Left ventricle myocardium inferior (tissue), 1 donor: ENCODE results near the gene SVOPL. TPM values are rescaled to one million over a fixed set of nuclear protein-coding genes. Genes with fewer than 3 reads are reported as not detected.

Experiments
- DNase-seq: peaks from one replicate; pipeline ENCODE4 v3.0.0-alpha.2; 2020
- H3K27ac ChIP-seq: fragments of 200-600 bp; replicated peaks from 2 replicates; pipeline ENCODE4 v1.8.0; 2021
- H3K27me3 ChIP-seq: fragments of 200-600 bp; 2 replicates; pipeline ENCODE4 v1.8.0; 2021; ENCODE audit warnings: low read depth
- H3K36me3 ChIP-seq: fragments of 200-600 bp; 2 replicates; pipeline ENCODE4 v1.8.0; 2021
- H3K4me1 ChIP-seq: fragments of 200-600 bp; 2 replicates; pipeline ENCODE4 v1.8.0; 2021
- H3K4me3 ChIP-seq: fragments of 200-600 bp; 2 replicates; pipeline ENCODE4 v1.8.0; 2021; ENCODE audit warnings: mild to moderate bottlenecking, moderate library complexity
- H3K9me3 ChIP-seq: fragments of 200-600 bp; replicated peaks from 2 replicates; pipeline ENCODE4 v1.8.0; 2021
- CTCF ChIP-seq: fragments of 200-600 bp; IDR thresholded peaks from 2 replicates; pipeline ENCODE4 v1.8.0; 2021; ENCODE audit warnings: antibody characterized with exemption, mild to moderate bottlenecking, borderline replicate concordance
- intact Hi-C: fragments of 100-400 bp; cut with micrococcal nuclease; formaldehyde crosslinking; loops from one replicate; pipeline ENCODE4 v1.11.0; 2022
- total RNA-seq: library from RNA; stranded (reverse); fragmentation: NEBNext Ultra II Directional; extraction: Animal tissue kit (Norgen Biotek cat#: 25700); gene quantifications from one replicate; pipeline ENCODE4 v1.2.1, GENCODE V29; 2021
- donor health status: DM: no; HTN: yes; CAD: no; lungs with severe emphysema.

The SVOPL gene
- total RNA-seq, 1 donor from 2014 or later, result not detected

- DNase-seq, result no peak
- intact Hi-C loops, result no loop called here
- H3K36me3 ChIP-seq, result peaks cover 68% of the 10 kb centered on the region
These were observed 116.5 kb downstream of the SVOPL start for GRCh38 chr7:138584696-138585095.

GRCh38 chr7:138584283-138584682 is 116.9 kb downstream of the SVOPL start:
- Histone ChIP-seq H3K27me3 (no peaks in the 10 kb centered on the region), H3K9me3 (no peaks in the 10 kb centered on the region), H3K4me1 (peaks cover 10% of the 10 kb centered on the region), H3K36me3 (peaks cover 72% of the 10 kb centered on the region), H3K4me3 (no peak overlapping the region), H3K27ac (no peak overlapping the region)
- intact Hi-C loops, result no loop called here
- no peak for DNase-seq
- no peak for TF ChIP-seq CTCF

More at GRCh38 chr7:138584696-138585095, 116.5 kb downstream of the SVOPL start:
- no peak for TF ChIP-seq CTCF
- Histone ChIP-seq H3K9me3 (no peaks in the 10 kb centered on the region), H3K4me3 (no peak overlapping the region), H3K27ac (no peak overlapping the region), H3K27me3 (no peaks in the 10 kb centered on the region), H3K4me1 (peaks cover 10% of the 10 kb centered on the region)

GRCh38 chr7:138581065-138581464 is 120.1 kb downstream of the SVOPL start:
- no peak for TF ChIP-seq CTCF
- no peak for DNase-seq
- intact Hi-C loops, result no loop called here
- peaks cover 1% of the 10 kb centered on the region for H3K4me1 ChIP-seq
- no peak overlapping the region for H3K27ac ChIP-seq
- no peak overlapping the region for H3K4me3 ChIP-seq
- H3K36me3 ChIP-seq, result peaks cover 85% of the 10 kb centered on the region
- no peaks in the 10 kb centered on the region for H3K27me3 ChIP-seq
- H3K9me3 ChIP-seq, result no peaks in the 10 kb centered on the region

- no peak for TF ChIP-seq CTCF
- intact Hi-C loops, result no loop called here
- no peak for DNase-seq
- no peaks in the 10 kb centered on the region for H3K9me3 ChIP-seq
- peaks cover 81% of the 10 kb centered on the region for H3K36me3 ChIP-seq
- H3K27me3 ChIP-seq, result no peaks in the 10 kb centered on the region
- H3K27ac ChIP-seq, result no peak overlapping the region
- no peak overlapping the region for H3K4me3 ChIP-seq
- H3K4me1 ChIP-seq, result no peaks in the 10 kb centered on the region
These were observed 121.5 kb downstream of the SVOPL start for GRCh38 chr7:138579671-138580070.

GRCh38 chr7:138579136-138579535 is 122.0 kb downstream of the SVOPL start:
- no peaks in the 10 kb centered on the region for H3K27me3 ChIP-seq
- H3K9me3 ChIP-seq, result no peaks in the 10 kb centered on the region
- no peaks in the 10 kb centered on the region for H3K4me1 ChIP-seq
- TF ChIP-seq CTCF, result no peak
- H3K4me3 ChIP-seq, result no peak overlapping the region
- no peak for DNase-seq
- intact Hi-C loops, result no loop called here
- no peak overlapping the region for H3K27ac ChIP-seq
- H3K36me3 ChIP-seq, result peaks cover 76% of the 10 kb centered on the region
